Liver (tissue), 9 donors: ENCODE measurements around the gene IL11RA. TPM values are rescaled to one million over a fixed set of nuclear protein-coding genes. Genes with fewer than 3 reads are reported as not detected.

Experiments used
- DNase-seq: peaks from one replicate; pipeline ENCODE4 v3.0.0-alpha.2; 2017; ENCODE audit warnings: low spot score
- H3K27ac ChIP-seq, 2 donors: one replicate each; pipeline ENCODE4 v1.7.0; 2013; ENCODE audit warnings: inconsistent platforms in 2 of 2, low read length in 2 of 2, control low read depth in 1 of 2, low read depth in 1 of 2, mild to moderate bottlenecking in 1 of 2
- H3K27me3 ChIP-seq, 4 donors: one replicate each; pipeline versions ENCODE4 v1.6.1 to v1.7.0; 2013; ENCODE audit warnings: low read length in 3 of 4, inconsistent platforms in 1 of 4, mild to moderate bottlenecking in 1 of 4, moderate library complexity in 1 of 4; ENCODE audit not compliant: control insufficient read depth in 4 of 4, insufficient read depth in 4 of 4
- H3K36me3 ChIP-seq, 4 donors: one replicate each; pipeline versions ENCODE4 v1.6.1 to v1.7.0; 2013; ENCODE audit warnings: low read length in 3 of 4, mild to moderate bottlenecking in 3 of 4, low read depth in 1 of 4, moderate library complexity in 1 of 4; ENCODE audit not compliant: control insufficient read depth in 4 of 4, insufficient read depth in 3 of 4
- H3K4me1 ChIP-seq, 4 donors: one replicate each; pipeline versions ENCODE4 v1.6.1 to v1.7.0; 2013; ENCODE audit warnings: low read length in 3 of 4, mild to moderate bottlenecking in 3 of 4, moderate library complexity in 1 of 4; ENCODE audit not compliant: control insufficient read depth in 4 of 4, insufficient read depth in 4 of 4
- H3K4me3 ChIP-seq, 3 donors: one replicate each; pipeline versions ENCODE4 v1.6.1 to v1.7.0; 2013; ENCODE audit warnings: low read length in 3 of 3, control low read depth in 1 of 3, low read depth in 1 of 3, mild to moderate bottlenecking in 1 of 3
- H3K9ac ChIP-seq, 2 donors: one replicate each; pipeline ENCODE4 v1.7.0; 2013; ENCODE audit warnings: low read length in 2 of 2, mild to moderate bottlenecking in 2 of 2, moderate library complexity in 2 of 2, control low read depth in 1 of 2, low read depth in 1 of 2
- H3K9me3 ChIP-seq, 4 donors: one replicate each; pipeline versions ENCODE4 v1.6.1 to v1.7.0; 2013; ENCODE audit warnings: low read length in 3 of 4; ENCODE audit not compliant: control insufficient read depth in 4 of 4
- EGR1 ChIP-seq, 2 donors: IDR thresholded peaks; 2 replicates each; pipeline ENCODE4 v1.6.1; 2016 to 2018; ENCODE audit warnings: antibody characterized with exemption in 2 of 2, low read depth in 2 of 2
- FOXA1 ChIP-seq: IDR thresholded peaks from 2 replicates; pipeline ENCODE4 v1.6.1; 2016; ENCODE audit warnings: antibody characterized with exemption
- FOXA2 ChIP-seq: IDR thresholded peaks from 2 replicates; pipeline ENCODE4 v1.6.1; 2016; ENCODE audit warnings: antibody characterized with exemption
- GABPA ChIP-seq, 2 donors: IDR thresholded peaks in 1 of 2; conservative IDR thresholded peaks in 1 of 2; 2 replicates each; pipeline ENCODE4 v1.6.1; 2016; ENCODE audit warnings: antibody characterized with exemption in 2 of 2, mild to moderate bottlenecking in 1 of 2, moderate library complexity in 1 of 2
- HNF4A ChIP-seq, 2 donors: conservative IDR thresholded peaks; 2 replicates each; pipeline ENCODE4 v1.6.1; 2016; ENCODE audit warnings: antibody characterized with exemption in 2 of 2, mild to moderate bottlenecking in 2 of 2
- SP1 ChIP-seq: IDR thresholded peaks from 2 replicates; pipeline ENCODE4 v1.6.1; 2018; ENCODE audit warnings: antibody characterized with exemption, mild to moderate bottlenecking
- YY1 ChIP-seq: IDR thresholded peaks from 2 replicates; pipeline ENCODE4 v1.6.1; 2016; ENCODE audit warnings: antibody characterized with exemption, mild to moderate bottlenecking
- WGBS: extraction: QIAGEN DNeasy Blood & Tissue Kit; methylation state at CpG from one replicate; pipeline ENCODE4 v1.1.7; 2013; 5-methylcytosine and 5-hydroxymethylcytosine counted together
- polyA plus RNA-seq, 2 donors: library from polyadenylated mRNA; stranded (reverse) in 1 of 2; unstranded in 1 of 2; fragments of 200-250 nt in 1 of 2; fragments of >200 nt in 1 of 2; fragmentation: Nextera tagmentation in 1 of 2; extraction: Ambion mirVana in 1 of 2; gene quantifications; one replicate each; pipeline versions ENCODE4 v1.2.1 to v1.2.3, GENCODE V29; 2013 to 2015
- total RNA-seq, 2 donors: library from RNA; depleted of rRNA; stranded (reverse); fragments of >200 nt; gene quantifications; one replicate each; pipeline ENCODE4 v1.2.3, GENCODE V29; 2014
- TF ChIP-seq, protein P1 (sequence below): IDR thresholded peaks from 2 replicates; pipeline ENCODE4 v1.6.1; 2016; ENCODE audit warnings: antibody characterized with exemption
- TF ChIP-seq, protein P2 (sequence below): IDR thresholded peaks from 2 replicates; pipeline ENCODE4 v1.6.1; 2016; ENCODE audit warnings: antibody characterized with exemption
- donor health status: healthy.
- donor health status: healthy.
- donor health status: healthy.
- donor health status: healthy.
- donor health status: healthy.

Gene IL11RA
- total and polyA plus RNA-seq, 4 donors, result 10.0 to 35.3 (median 14.7) TPM

DNA sequence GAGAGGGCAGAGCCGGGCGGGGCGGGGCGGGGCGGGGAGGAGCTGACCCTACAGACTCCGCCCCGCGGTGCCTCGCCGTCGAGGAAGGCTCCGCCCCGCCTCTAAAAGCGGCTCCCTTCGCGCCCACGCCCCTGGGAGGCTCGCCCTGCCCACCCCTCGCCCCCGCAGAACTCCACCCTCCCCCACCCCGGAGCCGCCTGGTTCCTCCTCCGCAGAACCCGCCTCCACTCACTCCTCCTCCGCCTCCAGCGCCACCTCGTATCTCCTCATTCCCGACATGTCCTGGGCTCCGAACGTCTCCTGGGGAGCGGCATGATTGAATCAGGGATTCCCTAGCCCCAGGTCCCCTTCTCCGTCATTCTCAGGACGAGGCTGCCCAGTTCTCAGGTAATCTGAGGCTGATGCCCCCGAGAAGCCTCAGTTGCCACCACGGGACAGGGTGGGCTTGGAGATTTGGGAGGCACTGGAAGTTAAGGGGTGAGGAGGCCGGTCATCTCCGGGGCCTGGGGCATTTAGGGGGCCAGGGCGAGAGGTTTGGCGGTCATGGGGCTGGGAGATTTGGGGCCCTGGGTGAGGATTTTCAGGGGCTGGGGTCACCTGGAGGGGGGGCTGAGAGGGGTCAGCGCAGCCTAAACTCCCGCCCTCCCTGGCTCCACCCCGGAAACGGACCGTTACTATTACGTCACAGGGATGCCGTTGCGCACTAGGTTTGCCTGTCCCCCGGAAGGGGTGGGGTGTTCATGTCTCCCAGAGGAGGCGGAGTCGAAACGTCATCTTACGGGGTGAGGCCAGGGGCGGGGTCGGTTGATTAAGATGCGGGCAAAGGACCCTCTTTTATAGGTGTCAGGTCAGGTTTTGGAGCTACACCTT lies 13.6 kb downstream of the IL11RA start (continued):
- TF ChIP-seq, protein P1, sequence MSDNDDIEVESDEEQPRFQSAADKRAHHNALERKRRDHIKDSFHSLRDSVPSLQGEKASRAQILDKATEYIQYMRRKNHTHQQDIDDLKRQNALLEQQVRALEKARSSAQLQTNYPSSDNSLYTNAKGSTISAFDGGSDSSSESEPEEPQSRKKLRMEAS, result peak; percentile 40
- TF ChIP-seq EGR1 (IDR thresholded peaks at IDR 0.05; ENCODE audit: low read depth in 2 of 2), result peak; percentile 94 to 98

DNA sequence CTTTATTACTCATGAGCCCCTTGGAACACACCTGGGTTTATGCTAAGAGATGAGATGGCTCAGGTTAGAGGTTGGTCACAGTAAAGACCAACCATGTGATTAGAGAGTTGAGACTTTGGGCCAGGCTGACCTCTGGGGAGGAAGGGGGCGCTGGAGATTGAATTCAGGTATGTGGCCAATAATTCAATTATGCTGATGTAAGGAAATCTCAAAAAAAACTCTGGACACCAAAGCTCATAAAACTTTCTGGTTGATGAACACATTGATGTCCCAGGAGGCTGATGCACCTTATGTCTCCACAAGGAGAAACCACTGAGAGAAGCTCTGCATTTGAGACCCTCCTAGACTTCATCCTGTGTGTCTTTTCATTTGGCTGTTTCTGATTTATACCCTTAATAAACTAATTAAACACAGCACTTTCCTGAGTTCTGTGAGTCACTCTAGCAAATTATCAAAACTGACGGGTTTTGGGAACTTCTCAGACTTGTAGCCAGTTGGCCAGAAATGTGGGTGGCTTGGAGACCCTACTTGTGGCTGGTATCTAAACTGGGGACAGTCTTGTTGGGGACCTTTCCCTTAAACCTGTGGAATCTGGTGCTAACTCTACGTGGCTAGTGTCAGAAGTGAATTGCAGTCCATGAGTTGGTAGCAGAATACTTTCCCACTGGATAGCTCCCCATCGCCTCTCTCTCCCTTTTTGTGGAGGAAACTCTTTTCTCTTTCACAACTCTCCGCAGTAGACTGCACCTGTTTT lies 18.0 kb downstream of the IL11RA start:
- Histone ChIP-seq H3K4me3 (no peak overlapping the region), H3K9me3 (no peaks in the 10 kb centered on the region), H3K27ac (no peak overlapping the region), H3K9ac (no peak overlapping the region), H3K36me3 (peaks cover 0 to 5% (median 0%) of the 10 kb centered on the region in 4 donors), H3K27me3 (no peaks in the 10 kb centered on the region), H3K4me1 (peaks cover 2 to 25% (median 14%) of the 10 kb centered on the region in 4 donors)
- 93% methylated on average over 5 of the region's 5 CpGs for WGBS
- no peak for DNase-seq
- TF ChIP-seq FOXA1 (no peak), FOXA2 (no peak)
- TF ChIP-seq, protein P2, sequence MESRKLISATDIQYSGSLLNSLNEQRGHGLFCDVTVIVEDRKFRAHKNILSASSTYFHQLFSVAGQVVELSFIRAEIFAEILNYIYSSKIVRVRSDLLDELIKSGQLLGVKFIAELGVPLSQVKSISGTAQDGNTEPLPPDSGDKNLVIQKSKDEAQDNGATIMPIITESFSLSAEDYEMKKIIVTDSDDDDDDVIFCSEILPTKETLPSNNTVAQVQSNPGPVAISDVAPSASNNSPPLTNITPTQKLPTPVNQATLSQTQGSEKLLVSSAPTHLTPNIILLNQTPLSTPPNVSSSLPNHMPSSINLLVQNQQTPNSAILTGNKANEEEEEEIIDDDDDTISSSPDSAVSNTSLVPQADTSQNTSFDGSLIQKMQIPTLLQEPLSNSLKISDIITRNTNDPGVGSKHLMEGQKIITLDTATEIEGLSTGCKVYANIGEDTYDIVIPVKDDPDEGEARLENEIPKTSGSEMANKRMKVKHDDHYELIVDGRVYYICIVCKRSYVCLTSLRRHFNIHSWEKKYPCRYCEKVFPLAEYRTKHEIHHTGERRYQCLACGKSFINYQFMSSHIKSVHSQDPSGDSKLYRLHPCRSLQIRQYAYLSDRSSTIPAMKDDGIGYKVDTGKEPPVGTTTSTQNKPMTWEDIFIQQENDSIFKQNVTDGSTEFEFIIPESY, result no peak
- TF ChIP-seq, protein P1, result no peak

DNA sequence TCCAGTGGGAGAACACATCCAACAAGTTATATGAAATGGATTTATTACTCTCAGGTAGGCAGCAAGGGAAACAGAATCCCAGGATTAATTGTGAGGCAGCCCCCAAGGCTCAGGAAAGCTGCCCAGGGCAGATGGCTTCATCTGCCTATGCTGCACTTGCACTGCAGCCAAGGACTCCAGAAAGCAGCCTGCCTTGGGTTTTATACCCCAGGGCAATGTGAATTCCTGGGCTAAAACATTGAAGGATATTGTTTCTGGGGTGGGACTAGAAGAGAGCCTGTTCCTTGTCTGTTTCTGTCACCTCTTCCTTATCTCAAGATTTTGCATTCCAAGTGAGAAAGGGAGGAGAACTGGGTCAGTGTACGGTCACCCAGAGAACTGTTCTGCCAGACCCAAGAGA lies 19.3 kb downstream of the IL11RA start:
- no peak for TF ChIP-seq GABPA (IDR thresholded peaks at IDR 0.05 in 1 of 2, conservative IDR thresholded peaks at IDR 0.05 in 1 of 2)
- TF ChIP-seq SP1, result no peak
- TF ChIP-seq HNF4A (conservative IDR thresholded peaks at IDR 0.05), result no peak
- no peak for TF ChIP-seq YY1
- Histone ChIP-seq H3K9me3 (no peaks in the 10 kb centered on the region), H3K27ac (no peak overlapping the region), H3K4me3 (no peak overlapping the region), H3K4me1 (peaks cover 2 to 21% (median 17%) of the 10 kb centered on the region in 4 donors), H3K27me3 (no peaks in the 10 kb centered on the region), H3K36me3 (peaks cover 0 to 5% (median 0%) of the 10 kb centered on the region in 4 donors), H3K9ac (no peak overlapping the region)
- 90% methylated on average over 1 of the region's 1 CpG for WGBS
- no peak for DNase-seq

DNA sequence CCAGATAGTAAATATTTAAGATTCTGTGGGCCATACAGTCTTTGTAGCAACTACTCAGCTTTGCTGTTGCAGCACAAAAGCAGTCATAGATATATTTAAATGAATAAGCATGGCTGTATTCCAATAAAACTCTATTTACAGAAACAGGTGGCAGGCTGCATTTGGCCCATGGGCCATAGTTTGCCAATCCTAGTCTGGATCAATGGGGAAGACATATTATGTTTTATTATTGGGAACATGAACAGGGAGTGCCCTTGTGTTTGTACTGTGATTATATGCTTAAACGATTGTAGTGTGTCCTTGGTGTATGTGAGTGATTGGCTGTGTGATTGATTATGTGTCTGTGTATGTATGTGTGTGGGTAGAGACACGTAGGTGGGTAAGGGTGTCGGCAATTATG lies 22.5 kb downstream of the IL11RA start:
- H3K9ac ChIP-seq, result no peak overlapping the region
- no peak overlapping the region for H3K4me3 ChIP-seq
- H3K27me3 ChIP-seq, result no peaks in the 10 kb centered on the region
- H3K36me3 ChIP-seq, result peaks cover 0 to under 1% (median 0%) of the 10 kb centered on the region in 4 donors
- no peak overlapping the region for H3K27ac ChIP-seq
- WGBS, result 56% methylated on average over 3 of the region's 3 CpGs
- H3K9me3 ChIP-seq, result no peaks in the 10 kb centered on the region
- TF ChIP-seq YY1, result no peak
- peaks cover 0 to 14% (median 8%) of the 10 kb centered on the region in 4 donors for H3K4me1 ChIP-seq
- DNase-seq, result no peak
